ENCODE results near the gene TRIM21.
"Not testable (repeated sequence)": the region's sequence is repeated elsewhere in the genome, so short reads cannot be mapped to it uniquely, and the experiment has no call there.

The TRIM21 gene

GRCh38 chr11:4385978-4386740, 7.3 kb downstream of the TRIM21 start:
- H3K36me3 ChIP-seq (ENCODE audit: control insufficient read depth, insufficient read depth, low read length) = peaks cover 7% of the 10 kb centered on the region; the same call in 1 of the 2 replicates
- H3K27me3 ChIP-seq (ENCODE audit: control insufficient read depth, insufficient read depth, low read length) = no peaks in the 10 kb centered on the region
- no peak for DNase-seq (ENCODE audit: low read depth, low spot score)
- no peaks in the 10 kb centered on the region for H3K4me1 ChIP-seq (ENCODE audit: control insufficient read depth, insufficient read depth, low read length)
- no CpG with 5 or more reads among the region's 3 CpGs for WGBS (ENCODE audit: insufficient coverage, insufficient read length)
- no peak overlapping the region for H3K4me3 ChIP-seq (ENCODE audit: low read length)
- H3K9me3 ChIP-seq (ENCODE audit: control insufficient read depth, insufficient read depth, low read length) = no peaks in the 10 kb centered on the region
- no peak overlapping the region for H3K27ac ChIP-seq (ENCODE audit: low read length)

DNA sequence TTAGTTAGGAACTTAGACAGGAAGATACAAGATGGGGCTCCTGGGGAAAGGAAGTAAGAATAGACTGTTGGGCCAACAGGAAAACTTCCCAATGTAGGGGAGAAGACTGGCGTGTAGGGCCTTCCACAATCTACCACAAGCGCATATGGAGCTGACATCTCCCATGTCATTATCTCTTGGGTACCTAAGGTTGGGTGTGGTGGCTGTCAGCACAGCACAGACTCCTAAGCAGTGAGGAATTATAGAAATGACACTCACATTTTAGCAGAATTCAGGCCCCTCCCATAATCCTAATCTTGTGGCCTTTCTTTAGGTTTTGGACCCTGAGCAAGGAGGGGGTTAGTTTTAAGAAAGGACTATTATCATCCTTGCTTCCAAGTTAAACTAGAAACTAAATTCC, 11.6 kb downstream of the TRIM21 start:
- H3K36me3 ChIP-seq (ENCODE audit: control insufficient read depth, insufficient read depth, low read length) = 0 out of 2 replicates have a peak, but pooled peaks cover under 1% of the 10 kb centered on the region
- WGBS (ENCODE audit: insufficient coverage, insufficient read length) = no CpG with 5 or more reads among the region's 2 CpGs
- no peak for DNase-seq (ENCODE audit: low read depth, low spot score)
- H3K27me3 ChIP-seq (ENCODE audit: control insufficient read depth, insufficient read depth, low read length) = no peaks in the 10 kb centered on the region
- H3K4me1 ChIP-seq (ENCODE audit: control insufficient read depth, insufficient read depth, low read length) = no peaks in the 10 kb centered on the region
- no peaks in the 10 kb centered on the region for H3K9me3 ChIP-seq (ENCODE audit: control insufficient read depth, insufficient read depth, low read length)
- H3K4me3 ChIP-seq (ENCODE audit: low read length) = no peak overlapping the region
- no peak overlapping the region for H3K27ac ChIP-seq (ENCODE audit: low read length)

DNA sequence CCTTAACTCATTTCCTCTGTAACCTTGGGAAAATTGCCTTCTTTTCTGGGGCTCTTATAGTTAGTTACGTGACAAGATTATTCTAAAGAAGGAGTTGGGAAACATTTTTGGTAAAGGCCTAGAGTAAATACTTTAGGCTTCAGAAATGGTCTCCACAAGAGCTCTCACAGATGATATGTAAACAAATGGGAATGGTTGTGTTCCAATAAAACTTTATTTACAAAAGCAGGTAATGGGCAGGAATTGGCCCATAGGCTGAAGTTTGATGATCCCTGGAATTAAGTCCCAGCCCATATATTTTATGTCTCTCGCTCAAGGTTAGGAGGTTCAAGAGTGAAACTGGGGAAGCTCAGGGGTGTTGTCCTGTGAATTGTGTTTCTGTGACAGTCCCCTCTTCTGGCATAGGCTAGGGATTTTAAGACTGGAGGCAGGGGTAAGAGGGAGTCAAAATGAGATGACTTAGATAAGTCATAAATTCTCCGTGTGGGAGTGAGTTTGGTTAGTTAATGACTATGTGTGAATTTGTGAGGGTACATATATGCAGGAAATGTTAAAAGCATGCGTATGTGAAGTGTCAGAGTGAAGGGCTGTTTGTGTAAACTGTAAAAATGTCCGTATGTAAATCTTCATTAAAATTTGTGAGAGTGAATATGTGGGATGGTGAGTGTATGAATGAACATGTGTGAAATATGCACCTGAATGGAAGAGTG, 17.9 kb downstream of the TRIM21 start:
- no peak overlapping the region for H3K4me3 ChIP-seq (ENCODE audit: low read length)
- no peaks in the 10 kb centered on the region for H3K9me3 ChIP-seq (ENCODE audit: control insufficient read depth, insufficient read depth, low read length)
- whole genome bisulfite sequencing (ENCODE audit: insufficient coverage, insufficient read length) = 100% methylated on average over 2 of the region's 5 CpGs
- no peak overlapping the region for H3K27ac ChIP-seq (ENCODE audit: low read length)
- H3K27me3 ChIP-seq (ENCODE audit: control insufficient read depth, insufficient read depth, low read length) = no peaks in the 10 kb centered on the region
- no peaks in the 10 kb centered on the region for H3K4me1 ChIP-seq (ENCODE audit: control insufficient read depth, insufficient read depth, low read length)
- no peak for DNase-seq (ENCODE audit: low read depth, low spot score)
- H3K36me3 ChIP-seq (ENCODE audit: control insufficient read depth, insufficient read depth, low read length) = no peaks in the 10 kb centered on the region

- Histone ChIP-seq H3K36me3 (ENCODE audit: control insufficient read depth, insufficient read depth, low read length) (no peaks in the 10 kb centered on the region), H3K4me3 (ENCODE audit: low read length) (no peak overlapping the region), H3K9me3 (ENCODE audit: control insufficient read depth, insufficient read depth, low read length) (no peaks in the 10 kb centered on the region), H3K27me3 (ENCODE audit: control insufficient read depth, insufficient read depth, low read length) (no peaks in the 10 kb centered on the region), H3K4me1 (ENCODE audit: control insufficient read depth, insufficient read depth, low read length) (no peaks in the 10 kb centered on the region), H3K27ac (ENCODE audit: low read length) (no peak overlapping the region)
- WGBS (ENCODE audit: insufficient coverage, insufficient read length) = no CpG with 5 or more reads among the region's 3 CpGs
- no peak for DNase-seq (ENCODE audit: low read depth, low spot score)
Measured at GRCh38 chr11:4370166-4370565, 23.3 kb downstream of the TRIM21 start.

GRCh38 chr11:4368286-4368685, 25.2 kb downstream of the TRIM21 start, which contains the start of gene OR52B4:
OR52B4 (minus strand) TSS chr11:4368386; CDS start chr11:4368295, 91 bp downstream.
- Histone ChIP-seq H3K36me3 (ENCODE audit: control insufficient read depth, insufficient read depth, low read length) (no peaks in the 10 kb centered on the region), H3K27ac (ENCODE audit: low read length) (no peak within 1 kb of the TSS), H3K9me3 (ENCODE audit: control insufficient read depth, insufficient read depth, low read length) (no peaks in the 10 kb centered on the region), H3K4me1 (ENCODE audit: control insufficient read depth, insufficient read depth, low read length) (no peaks in the 10 kb centered on the region), H3K4me3 (ENCODE audit: low read length) (no peak within 1 kb of the TSS), H3K27me3 (ENCODE audit: control insufficient read depth, insufficient read depth, low read length) (no peaks in the 10 kb centered on the region)
- WGBS (ENCODE audit: insufficient coverage, insufficient read length) = 100% methylated on average over 2 of the region's 4 CpGs
- DNase-seq (ENCODE audit: low read depth, low spot score) = no peak

DNA sequence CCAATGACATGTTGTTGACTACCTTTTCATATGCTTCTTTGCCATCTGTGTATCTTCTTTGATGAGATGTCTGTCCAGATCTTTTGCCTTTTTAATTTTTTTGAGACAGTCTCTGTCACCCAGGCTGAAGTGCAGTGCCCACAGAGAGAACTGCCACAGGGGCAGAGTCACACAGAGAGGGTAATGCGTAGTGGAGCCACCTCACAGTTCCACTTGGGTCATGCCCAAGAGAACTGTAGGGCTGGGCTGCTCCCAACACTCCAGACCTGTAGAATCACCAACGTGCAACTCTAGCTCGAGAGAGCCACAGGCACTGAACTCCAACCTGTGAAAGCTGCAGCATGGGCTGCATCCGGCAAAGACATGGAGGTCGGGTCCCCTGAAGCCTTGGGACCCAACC, 45.4 kb downstream of the TRIM21 start:
- H3K27me3 ChIP-seq (ENCODE audit: control insufficient read depth, insufficient read depth, low read length); DNase-seq (ENCODE audit: low read depth, low spot score); H3K4me3 ChIP-seq (ENCODE audit: low read length); H3K27ac ChIP-seq (ENCODE audit: low read length); H3K36me3 ChIP-seq (ENCODE audit: control insufficient read depth, insufficient read depth, low read length); H3K9me3 ChIP-seq (ENCODE audit: control insufficient read depth, insufficient read depth, low read length); H3K4me1 ChIP-seq (ENCODE audit: control insufficient read depth, insufficient read depth, low read length): not testable (repeated sequence)
- WGBS (ENCODE audit: insufficient coverage, insufficient read length) = no CpG with 5 or more reads among the region's 5 CpGs

DNA sequence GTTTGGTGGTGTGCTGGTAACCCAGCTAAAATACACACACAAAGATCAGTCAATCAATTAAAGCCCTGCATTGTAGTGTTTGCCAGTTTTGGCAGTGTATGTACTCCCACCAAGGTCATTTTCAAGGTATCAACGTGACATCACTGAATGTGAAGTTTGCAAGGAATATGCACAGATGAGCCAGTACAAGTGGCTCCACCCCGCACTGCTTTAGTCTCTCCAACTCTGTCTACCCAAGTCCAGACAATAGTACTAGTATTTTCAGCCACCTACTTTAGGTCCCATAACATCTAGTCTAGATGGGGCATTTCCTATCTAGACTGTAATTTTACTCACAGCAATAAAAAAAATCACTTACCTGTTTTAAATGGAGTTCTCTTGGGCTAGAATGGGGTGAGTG, 48.1 kb downstream of the TRIM21 start:
- H3K9me3 ChIP-seq (ENCODE audit: control insufficient read depth, insufficient read depth, low read length); DNase-seq (ENCODE audit: low read depth, low spot score); H3K27ac ChIP-seq (ENCODE audit: low read length); H3K4me1 ChIP-seq (ENCODE audit: control insufficient read depth, insufficient read depth, low read length); H3K36me3 ChIP-seq (ENCODE audit: control insufficient read depth, insufficient read depth, low read length); H3K27me3 ChIP-seq (ENCODE audit: control insufficient read depth, insufficient read depth, low read length); H3K4me3 ChIP-seq (ENCODE audit: low read length): not testable (repeated sequence)
- no CpG with 5 or more reads among the region's 2 CpGs for WGBS (ENCODE audit: insufficient coverage, insufficient read length)

Data from iPS DF 6.9 (cell line).